ENCODE data around the gene CHD1L.

CHD1L gene

GRCh38 chr1:147337040-147337630 lies 94.7 kb downstream of the CHD1L start:
- no peak for TF ChIP-seq CTCF (IDR thresholded peaks at IDR 0.05)

GRCh38 chr1:147338571-147338970 lies 96.1 kb downstream of the CHD1L start:
- TF ChIP-seq CTCF (IDR thresholded peaks at IDR 0.05) = no peak

- TF ChIP-seq CTCF (IDR thresholded peaks at IDR 0.05) = no peak
Measured at GRCh38 chr1:147341246-147341645, 98.8 kb downstream of the CHD1L start.

Data from LNCAP (cell line).